Gastrocnemius medialis (tissue), 4 donors: ENCODE data around the gene PAK5.

Experiments used
- CTCF ChIP-seq, 5 experiments: fragments of 450-650 bp in 3 of 5; fragments of 200-600 bp in 2 of 5; sonication (generic) in 2 of 5; IDR thresholded peaks in 4 of 5; conservative IDR thresholded peaks in 1 of 5; 1 replicate in 4 of 5; 2 replicates in 1 of 5; pipeline ENCODE4 v1.5.1; 2016 to 2019; ENCODE audit warnings: antibody characterized with exemption in 5 of 5, mild to moderate bottlenecking in 3 of 5, moderate library complexity in 3 of 5
- POLR2A ChIP-seq, 2 donors: fragments of 450-650 bp; IDR thresholded peaks; one replicate each; pipeline ENCODE4 v1.6.1; 2017; ENCODE audit warnings: antibody characterized with exemption in 2 of 2, mild to moderate bottlenecking in 2 of 2, moderate library complexity in 2 of 2

GRCh38 chr20:9672981-9673380 lies 165.9 kb downstream of the PAK5 start:
- TF ChIP-seq CTCF (IDR thresholded peaks at IDR 0.05 in 4 of 5, conservative IDR thresholded peaks at IDR 0.05 in 1 of 5) (no peak), POLR2A (IDR thresholded peaks at IDR 0.05) (no peak)
